ENCODE measurements around the gene RIMS1. TPM values are rescaled to one million over a fixed set of nuclear protein-coding genes. Genes with fewer than 3 reads are reported as not detected.

The RIMS1 gene
- total RNA-seq, 1 donor from 2014 or later, result 3.9 TPM

GRCh38 chr6:72381076-72381475 lies 494.7 kb downstream of the RIMS1 start:
- TF ChIP-seq CTCF (IDR thresholded peaks at IDR 0.05), result no peak
- ATAC-seq (no peak), DNase-seq (no peak)
- H3K27me3 ChIP-seq, result no peaks in the 10 kb centered on the region
- H3K4me1 ChIP-seq, result no peaks in the 10 kb centered on the region
- intact Hi-C loops (cut with DNase I), result no loop called here
- no peak overlapping the region for H3K4me3 ChIP-seq
- H3K9me3 ChIP-seq, result no peaks in the 10 kb centered on the region
- no peaks in the 10 kb centered on the region for H3K36me3 ChIP-seq
- H3K27ac ChIP-seq, result no peak overlapping the region

- H3K27me3 ChIP-seq, result no peaks in the 10 kb centered on the region
- no peaks in the 10 kb centered on the region for H3K36me3 ChIP-seq
- H3K27ac ChIP-seq, result no peak overlapping the region
- no peak for TF ChIP-seq CTCF (IDR thresholded peaks at IDR 0.05)
- intact Hi-C loops (cut with DNase I), result no loop called here
- DNase-seq (no peak), ATAC-seq (no peak)
- H3K4me3 ChIP-seq, result no peak overlapping the region
- H3K4me1 ChIP-seq, result no peaks in the 10 kb centered on the region
- H3K9me3 ChIP-seq, result no peaks in the 10 kb centered on the region
Observed at GRCh38 chr6:72382602-72383529, 496.5 kb downstream of the RIMS1 start.

- Histone ChIP-seq H3K4me1 (no peaks in the 10 kb centered on the region), H3K27me3 (no peaks in the 10 kb centered on the region), H3K4me3 (no peak overlapping the region), H3K27ac (no peak overlapping the region), H3K36me3 (no peaks in the 10 kb centered on the region), H3K9me3 (no peaks in the 10 kb centered on the region)
- intact Hi-C loops (cut with DNase I), result no loop called here
- no peak for TF ChIP-seq CTCF (IDR thresholded peaks at IDR 0.05)
- no peak for DNase-seq
- ATAC-seq, result peak; percentile 30
Observed at GRCh38 chr6:72386324-72386723, 500.0 kb downstream of the RIMS1 start.

- Histone ChIP-seq H3K4me3 (no peak overlapping the region), H3K36me3 (no peaks in the 10 kb centered on the region), H3K27me3 (no peaks in the 10 kb centered on the region), H3K4me1 (no peaks in the 10 kb centered on the region), H3K9me3 (no peaks in the 10 kb centered on the region), H3K27ac (no peak overlapping the region)
- DNase-seq, result no peak
- intact Hi-C loops (cut with DNase I), result no loop called here
- ATAC-seq, result no peak
- no peak for TF ChIP-seq CTCF (IDR thresholded peaks at IDR 0.05)
Observed at GRCh38 chr6:72389698-72390097, 503.3 kb downstream of the RIMS1 start.

GRCh38 chr6:72390548-72390947 lies 504.2 kb downstream of the RIMS1 start:
- no peak for DNase-seq
- Histone ChIP-seq H3K9me3 (no peaks in the 10 kb centered on the region), H3K27ac (no peak overlapping the region), H3K27me3 (no peaks in the 10 kb centered on the region), H3K4me3 (no peak overlapping the region), H3K36me3 (no peaks in the 10 kb centered on the region), H3K4me1 (no peaks in the 10 kb centered on the region)
- ATAC-seq, result no peak
- intact Hi-C loops (cut with DNase I), result no loop called here
- no peak for TF ChIP-seq CTCF (IDR thresholded peaks at IDR 0.05)
